ENCODE results near the gene TRAPPC4. TPM values are rescaled to one million over a fixed set of nuclear protein-coding genes. Genes with fewer than 3 reads are reported as not detected.
A peak's percentile ranks its signal among the peaks of the same experiment; 100 is the strongest.

TRAPPC4 gene
- total and polyA plus RNA-seq, 4 donors, result 21.1 to 35.7 (median 32.4) TPM

GRCh38 chr11:119062779-119063178, 44.2 kb downstream of the TRAPPC4 start:
- no peaks in the 10 kb centered on the region for H3K9me3 ChIP-seq (ENCODE audit: control insufficient read depth in 4 of 4, low read length in 3 of 4)
- TF ChIP-seq NR2F2 (IDR thresholded peaks at IDR 0.05), result no peak
- no peak for TF ChIP-seq HNF4G (IDR thresholded peaks at IDR 0.05)
- TF ChIP-seq HNF4A (conservative IDR thresholded peaks at IDR 0.05), result no peak
- TF ChIP-seq YY1 (IDR thresholded peaks at IDR 0.05), result no peak
- no peak for TF ChIP-seq RXRA (IDR thresholded peaks at IDR 0.05)
- TF ChIP-seq ZBTB33 (IDR thresholded peaks at IDR 0.05), result no peak
- TF ChIP-seq MAX (IDR thresholded peaks at IDR 0.05), result no peak
- H3K4me3 ChIP-seq (ENCODE audit: low read depth in 1 of 3, low read length in 3 of 3), result no peak overlapping the region
- H3K27ac ChIP-seq (ENCODE audit: low read depth in 1 of 2, low read length in 2 of 2), result no peak overlapping the region
- 60% methylated on average over 5 of the region's 5 CpGs for WGBS
- DNase-seq (ENCODE audit: low spot score), result peak; percentile 84
- no peaks in the 10 kb centered on the region for H3K27me3 ChIP-seq (ENCODE audit: control insufficient read depth in 4 of 4, insufficient read depth in 4 of 4, low read length in 3 of 4)
- H3K4me1 ChIP-seq (ENCODE audit: control insufficient read depth in 4 of 4, insufficient read depth in 4 of 4, low read length in 3 of 4), result peaks cover 2 to 17% (median 9%) of the 10 kb centered on the region in 4 donors
- H3K36me3 ChIP-seq (ENCODE audit: control insufficient read depth in 4 of 4, insufficient read depth in 3 of 4, low read depth in 1 of 4, low read length in 3 of 4), result no peaks in the 10 kb centered on the region
- H3K9ac ChIP-seq (ENCODE audit: low read depth in 1 of 2, low read length in 2 of 2), result no peak overlapping the region

GRCh38 chr11:119065369-119065768, 46.8 kb downstream of the TRAPPC4 start:
- Histone ChIP-seq H3K9ac (ENCODE audit: low read depth in 1 of 2, low read length in 2 of 2) (no peak overlapping the region), H3K27ac (ENCODE audit: low read depth in 1 of 2, low read length in 2 of 2) (no peak overlapping the region), H3K36me3 (ENCODE audit: control insufficient read depth in 4 of 4, insufficient read depth in 3 of 4, low read depth in 1 of 4, low read length in 3 of 4) (peaks cover 0 to 6% (median 3%) of the 10 kb centered on the region in 4 donors), H3K9me3 (ENCODE audit: control insufficient read depth in 4 of 4, low read length in 3 of 4) (no peaks in the 10 kb centered on the region), H3K4me3 (ENCODE audit: low read depth in 1 of 3, low read length in 3 of 3) (no peak overlapping the region), H3K27me3 (ENCODE audit: control insufficient read depth in 4 of 4, insufficient read depth in 4 of 4, low read length in 3 of 4) (no peaks in the 10 kb centered on the region), H3K4me1 (ENCODE audit: control insufficient read depth in 4 of 4, insufficient read depth in 4 of 4, low read length in 3 of 4) (peaks cover 2 to 24% (median 16%) of the 10 kb centered on the region in 4 donors)
- DNase-seq (ENCODE audit: low spot score), result no peak
- 74% methylated on average over 4 of the region's 4 CpGs for WGBS
- TF ChIP-seq TAF1 (conservative IDR thresholded peaks at IDR 0.05), result no peak
- TF ChIP-seq RAD21 (IDR thresholded peaks at IDR 0.05), result peak; percentile 21 to 45
- TF ChIP-seq CTCF (IDR thresholded peaks at IDR 0.05; ENCODE audit: low read depth, low read length, missing input control), result peak; percentile 21

- Histone ChIP-seq H3K27me3 (ENCODE audit: control insufficient read depth in 4 of 4, insufficient read depth in 4 of 4, low read length in 3 of 4) (no peaks in the 10 kb centered on the region), H3K9me3 (ENCODE audit: control insufficient read depth in 4 of 4, low read length in 3 of 4) (no peaks in the 10 kb centered on the region), H3K36me3 (ENCODE audit: control insufficient read depth in 4 of 4, insufficient read depth in 3 of 4, low read depth in 1 of 4, low read length in 3 of 4) (peaks cover 7 to 22% (median 16%) of the 10 kb centered on the region in 4 donors), H3K4me3 (ENCODE audit: low read depth in 1 of 3, low read length in 3 of 3) (peak within 1 kb of the TSS; percentile 45 to 97 (median 67)), H3K9ac (ENCODE audit: low read depth in 1 of 2, low read length in 2 of 2) (peak within 1 kb of the TSS; percentile 73 to 76), H3K27ac (ENCODE audit: low read depth in 1 of 2, low read length in 2 of 2) (peak within 1 kb of the TSS; percentile 65 to 87), H3K4me1 (ENCODE audit: control insufficient read depth in 4 of 4, insufficient read depth in 4 of 4, low read length in 3 of 4) (peaks cover 2 to 27% (median 20%) of the 10 kb centered on the region in 4 donors)
- WGBS, result under 1% methylated on average over 49 of the region's 49 CpGs
- DNase-seq (ENCODE audit: low spot score), result peak; percentile 97
- TF ChIP-seq GABPA (IDR thresholded peaks at IDR 0.05 in 1 of 2, conservative IDR thresholded peaks at IDR 0.05 in 1 of 2) (peak; percentile 47 to 93), NR2F2 (IDR thresholded peaks at IDR 0.05) (peak; percentile 42), TAF1 (conservative IDR thresholded peaks at IDR 0.05) (peak; percentile 58), ATF3 (IDR thresholded peaks at IDR 0.05) (peak; percentile 37), MAX (IDR thresholded peaks at IDR 0.05) (peak; percentile 88), JUND (IDR thresholded peaks at IDR 0.05) (peak in 1 of 2 donors; percentile 41), CTCF (IDR thresholded peaks at IDR 0.05; ENCODE audit: low read depth, low read length, missing input control) (no peak), FOXA1 (IDR thresholded peaks at IDR 0.05) (peak; percentile 19), YY1 (IDR thresholded peaks at IDR 0.05) (peak; percentile 99), HNF4G (IDR thresholded peaks at IDR 0.05) (no peak), FOXA2 (IDR thresholded peaks at IDR 0.05) (no peak), EGR1 (IDR thresholded peaks at IDR 0.05; ENCODE audit: low read depth in 2 of 2) (no peak), RXRA (IDR thresholded peaks at IDR 0.05) (peak; percentile 31 to 59), ZBTB33 (IDR thresholded peaks at IDR 0.05) (peak; percentile 79), RAD21 (IDR thresholded peaks at IDR 0.05) (peak in 1 of 2 donors; percentile 40)
These were observed 49.0 kb downstream of the TRAPPC4 start, which contains the start of gene VPS11 for GRCh38 chr11:119067371-119068222. VPS11 (plus strand) TSS chr11:119067818; CDS start chr11:119067824, 6 bp downstream.
